HCEC 1CT (cell line): Measurements from ENCODE around the gene STXBP1.

Experiments
- DNase-seq: peaks from one replicate; pipeline ENCODE4 v3.0.0-alpha.2; 2017

Gene STXBP1

DNA sequence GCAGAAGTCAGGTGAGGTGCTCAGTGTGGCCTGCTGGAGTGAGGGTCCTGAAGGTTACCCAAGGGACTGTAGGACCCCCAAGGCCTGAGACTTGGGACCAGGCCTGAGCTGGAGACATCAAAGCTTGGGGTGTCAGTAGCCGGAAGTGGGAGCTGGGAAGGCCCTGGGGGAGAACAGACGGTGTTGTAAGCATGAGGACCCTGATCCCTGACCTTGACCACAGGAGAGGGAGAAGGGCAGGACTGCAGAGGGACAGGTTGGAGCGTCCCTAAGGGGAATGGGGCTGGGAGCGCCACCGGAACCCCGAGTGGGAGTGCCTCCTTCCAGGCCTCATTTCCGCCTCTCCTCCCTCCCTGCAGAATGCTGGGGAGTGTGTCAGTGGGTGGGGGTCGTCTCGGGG is 104.3 kb downstream of the STXBP1 start:
- DNase-seq: no peak

- DNase-seq: no peak
Observed at GRCh38 chr9:127717766-127718165, 105.7 kb downstream of the STXBP1 start.

- DNase-seq: no peak
Observed at GRCh38 chr9:127720031-127720864, 108.2 kb downstream of the STXBP1 start.

- no peak for DNase-seq
Observed at GRCh38 chr9:127720865-127721227, 108.8 kb downstream of the STXBP1 start.

GRCh38 chr9:127721391-127721821 is 109.3 kb downstream of the STXBP1 start:
- no peak for DNase-seq

GRCh38 chr9:127722055-127722745 is 110.1 kb downstream of the STXBP1 start:
- DNase-seq: no peak

GRCh38 chr9:127723013-127723412 is 110.9 kb downstream of the STXBP1 start:
- DNase-seq: no peak

GRCh38 chr9:127723444-127723843 is 111.4 kb downstream of the STXBP1 start:
- DNase-seq: peak; percentile 46

- DNase-seq: no peak
Observed at GRCh38 chr9:127724012-127724411, 111.9 kb downstream of the STXBP1 start.

GRCh38 chr9:127726871-127727270 is 114.8 kb downstream of the STXBP1 start:
- no peak for DNase-seq

- DNase-seq: no peak
Observed at GRCh38 chr9:127728808-127729207, 116.7 kb downstream of the STXBP1 start.

GRCh38 chr9:127729522-127730256 is 117.6 kb downstream of the STXBP1 start:
- no peak for DNase-seq

GRCh38 chr9:127730262-127730661 is 118.2 kb downstream of the STXBP1 start:
- no peak for DNase-seq

- no peak for DNase-seq
Observed at GRCh38 chr9:127730799-127731410, 118.8 kb downstream of the STXBP1 start.

GRCh38 chr9:127731938-127732337 is 119.9 kb downstream of the STXBP1 start:
- no peak for DNase-seq

GRCh38 chr9:127732444-127732843 is 120.4 kb downstream of the STXBP1 start:
- no peak for DNase-seq

- DNase-seq: no peak
Observed at GRCh38 chr9:127733614-127734013, 121.5 kb downstream of the STXBP1 start.

- no peak for DNase-seq
Observed at GRCh38 chr9:127734247-127734746, 122.2 kb downstream of the STXBP1 start.

GRCh38 chr9:127734747-127735529 is 122.9 kb downstream of the STXBP1 start, which contains the start of gene TOR2A:
Gene TOR2A, minus strand, starts transcription at chr9:127735294. Its CDS starts 24 bp downstream, at chr9:127735270.
- DNase-seq: peak; percentile 96

DNA sequence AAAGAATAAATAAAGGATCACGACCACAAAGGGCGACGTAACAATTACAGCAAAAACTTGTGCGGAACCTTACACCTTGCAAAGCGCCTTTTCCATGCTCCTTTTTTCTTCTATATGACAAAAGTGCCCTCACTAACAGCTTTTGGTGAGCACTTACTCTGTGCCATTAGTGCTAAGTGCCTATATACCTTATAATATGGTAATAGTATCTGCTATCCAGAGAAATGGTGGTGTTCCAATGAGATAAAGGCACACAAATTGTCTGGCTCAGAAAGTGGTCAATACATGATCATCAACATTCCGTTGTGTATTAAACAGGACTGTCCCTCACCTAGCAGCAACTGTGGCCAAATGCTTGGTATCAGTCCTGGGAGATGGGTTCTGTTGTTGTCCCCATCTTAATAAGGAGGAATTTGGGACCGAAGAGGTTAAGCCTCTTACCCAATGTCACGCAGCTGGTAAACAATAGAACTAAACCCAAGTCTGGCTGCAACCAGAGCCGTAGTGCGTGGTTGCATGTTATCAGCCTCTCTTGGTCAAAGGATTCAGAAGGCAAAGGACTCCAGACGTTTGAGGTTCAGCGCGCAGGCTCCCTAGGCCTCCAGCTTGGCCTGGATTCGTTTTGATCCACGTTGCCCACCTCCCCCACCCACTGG is 123.6 kb downstream of the STXBP1 start:
- no peak for DNase-seq

GRCh38 chr9:127738666-127739065 is 126.6 kb downstream of the STXBP1 start:
- no peak for DNase-seq
